Sigmoid colon (tissue), 3 donors: ENCODE data around the gene AXL.

ENCODE experiments used
- CTCF ChIP-seq, 4 experiments: fragments of 450-650 bp in 3 of 4; fragments of 200-600 bp in 1 of 4; IDR thresholded peaks; one replicate each; pipeline ENCODE4 v1.5.1; 2016 to 2019; ENCODE audit warnings: antibody characterized with exemption in 4 of 4, mild to moderate bottlenecking in 3 of 4, moderate library complexity in 2 of 4
- POLR2A ChIP-seq, 2 donors: fragments of 450-650 bp; IDR thresholded peaks; one replicate each; pipeline ENCODE4 v1.6.1; 2016; ENCODE audit warnings: antibody characterized with exemption in 2 of 2, mild to moderate bottlenecking in 2 of 2, moderate library complexity in 2 of 2

- TF ChIP-seq CTCF (IDR thresholded peaks at IDR 0.05) = no peak
- TF ChIP-seq POLR2A (IDR thresholded peaks at IDR 0.05) = no peak
Observed at GRCh38 chr19:41307954-41308449, 89.0 kb downstream of the AXL start.
